ENCODE data around the gene C19orf44.

DNA sequence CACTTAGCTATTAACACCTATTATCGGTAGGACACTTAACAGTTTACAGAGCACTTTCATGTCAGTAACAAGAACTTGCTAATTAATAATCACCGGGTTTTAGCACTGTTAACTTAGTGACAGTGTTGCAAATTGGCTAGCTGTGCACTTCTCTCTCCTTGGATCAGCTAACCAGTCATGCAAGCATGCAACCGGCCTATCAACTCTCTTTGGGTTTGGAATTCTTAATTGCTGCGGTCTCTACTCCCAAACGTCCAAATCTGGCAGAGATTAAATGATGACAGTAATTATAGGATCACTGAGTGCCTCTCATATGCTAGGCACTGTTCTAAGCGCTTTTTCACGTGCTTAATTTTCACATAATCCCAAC, 25.7 kb upstream of the C19orf44 start:
- no peak for TF ChIP-seq CTCF (conservative IDR thresholded peaks at IDR 0.05)
- TF ChIP-seq ZFX (IDR thresholded peaks at IDR 0.05) = no peak

Measured in C4-2B (cell line).